IPS-NIHi7 (cell line): ENCODE data around the gene GRWD1.

Source experiments
- DNase-seq: peaks from one replicate; pipeline ENCODE4 v3.0.0; 2012; ENCODE audit warnings: mixed read lengths; ENCODE audit errors: extremely low spot score

Gene GRWD1

GRCh38 chr19:48456864-48457263, 11.1 kb downstream of the GRWD1 start:
- no peak for DNase-seq

- no peak for DNase-seq
Measured at GRCh38 chr19:48458016-48458415, 12.2 kb downstream of the GRWD1 start.

- DNase-seq = no peak
Measured at GRCh38 chr19:48461651-48461981, 15.8 kb downstream of the GRWD1 start.

GRCh38 chr19:48461982-48462655, 16.3 kb downstream of the GRWD1 start:
- DNase-seq = peak; percentile 91

- DNase-seq = no peak
Measured at GRCh38 chr19:48465215-48465614, 19.4 kb downstream of the GRWD1 start.

- DNase-seq = no peak
Measured at GRCh38 chr19:48466561-48467325, 21.0 kb downstream of the GRWD1 start.

- DNase-seq = peak; percentile 97
Measured at GRCh38 chr19:48468772-48469288, 23.0 kb downstream of the GRWD1 start.

GRCh38 chr19:48469289-48469881, 23.6 kb downstream of the GRWD1 start, which contains the start of gene CYTH2:
Gene CYTH2 (plus strand): TSS chr19:48469369. CDS start chr19:48469508, 139 bp downstream.
- peak; percentile 78 for DNase-seq

- DNase-seq = no peak
Measured at GRCh38 chr19:48469934-48470680, 24.3 kb downstream of the GRWD1 start.

- DNase-seq = no peak
Measured at GRCh38 chr19:48470856-48471255, 25.1 kb downstream of the GRWD1 start.

- DNase-seq = no peak
Measured at GRCh38 chr19:48471836-48472235, 26.1 kb downstream of the GRWD1 start.

- no peak for DNase-seq
Measured at GRCh38 chr19:48473161-48473966, 27.6 kb downstream of the GRWD1 start.

- DNase-seq = no peak
Measured at GRCh38 chr19:48474084-48474592, 28.4 kb downstream of the GRWD1 start.

- DNase-seq = no peak
Measured at GRCh38 chr19:48475369-48476068, 29.7 kb downstream of the GRWD1 start.

- DNase-seq = no peak
Measured at GRCh38 chr19:48476176-48476575, 30.4 kb downstream of the GRWD1 start.

GRCh38 chr19:48477067-48477685, 31.4 kb downstream of the GRWD1 start:
- no peak for DNase-seq

GRCh38 chr19:48477698-48478338, 32.0 kb downstream of the GRWD1 start:
- DNase-seq = no peak

GRCh38 chr19:48478339-48479256, 32.8 kb downstream of the GRWD1 start:
- no peak for DNase-seq
